HG03097 (cell line): Measurements from ENCODE around the gene LRRFIP2.
"Not testable (repeated sequence)": the region's sequence is repeated elsewhere in the genome, so short reads cannot be mapped to it uniquely, and the experiment has no call there.

Source experiments
- ATAC-seq: cut with Tn5 transposase; IDR thresholded peaks from one replicate; pipeline ENCODE4 v1.9.1; 2021; ENCODE audit not compliant: unreplicated experiment, low FRiP score

LRRFIP2 gene

DNA sequence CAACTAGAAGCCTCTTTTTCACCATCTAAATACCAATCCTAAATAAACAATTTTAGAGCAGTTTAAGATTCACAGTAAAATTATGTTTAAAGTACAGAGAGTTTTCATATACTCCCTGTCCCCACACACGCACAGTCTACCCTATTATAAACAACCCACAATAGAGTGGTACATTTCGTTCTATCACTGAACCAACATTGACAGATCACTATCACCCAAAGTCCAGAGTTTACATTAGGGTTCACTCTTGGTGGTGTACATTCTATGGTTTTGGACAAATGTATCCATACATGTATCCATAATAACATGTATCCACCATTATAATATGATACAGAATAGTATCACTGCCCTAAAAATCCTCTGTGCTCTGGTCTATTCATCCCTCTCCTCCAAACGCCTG is 92.1 kb downstream of the LRRFIP2 start:
- no peak for ATAC-seq

DNA sequence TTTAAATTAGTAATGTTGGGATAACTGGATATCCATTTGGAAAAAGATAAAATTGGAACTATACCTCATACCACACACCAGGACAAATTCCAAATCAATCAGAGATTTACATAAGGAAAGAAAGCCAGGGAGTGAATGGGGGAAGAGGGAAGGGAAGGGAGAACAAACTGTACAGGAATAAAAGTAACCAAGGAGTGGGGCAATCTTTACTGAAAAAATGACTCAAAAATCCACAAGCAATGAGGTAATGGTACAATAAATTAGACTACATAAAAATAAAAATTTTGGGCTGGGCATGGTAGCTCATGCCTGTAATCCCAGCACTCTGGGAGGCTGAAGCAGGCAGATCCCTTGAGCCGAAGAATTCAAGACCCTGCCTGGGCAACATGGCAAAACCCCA is 98.4 kb downstream of the LRRFIP2 start:
- ATAC-seq, result no peak

DNA sequence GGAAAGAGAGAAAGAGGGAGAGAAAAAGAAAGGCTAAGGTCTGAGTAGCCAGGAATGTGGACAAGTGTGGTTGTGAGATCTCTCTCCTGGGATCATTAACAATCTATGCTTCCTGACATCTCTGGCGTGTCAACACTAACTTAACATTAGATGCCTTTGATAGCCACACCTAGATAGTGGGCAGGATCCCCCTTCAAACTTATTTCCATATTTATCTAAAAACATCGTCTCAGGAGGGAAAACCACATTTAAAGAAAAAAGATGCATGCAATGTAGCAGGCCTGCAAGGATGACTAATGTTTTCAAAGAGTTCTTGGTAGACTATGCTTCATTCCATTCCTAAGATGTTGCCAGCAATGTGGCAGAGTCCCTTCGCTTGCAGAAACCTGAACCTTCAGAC is 100.2 kb downstream of the LRRFIP2 start:
- no peak for ATAC-seq

DNA sequence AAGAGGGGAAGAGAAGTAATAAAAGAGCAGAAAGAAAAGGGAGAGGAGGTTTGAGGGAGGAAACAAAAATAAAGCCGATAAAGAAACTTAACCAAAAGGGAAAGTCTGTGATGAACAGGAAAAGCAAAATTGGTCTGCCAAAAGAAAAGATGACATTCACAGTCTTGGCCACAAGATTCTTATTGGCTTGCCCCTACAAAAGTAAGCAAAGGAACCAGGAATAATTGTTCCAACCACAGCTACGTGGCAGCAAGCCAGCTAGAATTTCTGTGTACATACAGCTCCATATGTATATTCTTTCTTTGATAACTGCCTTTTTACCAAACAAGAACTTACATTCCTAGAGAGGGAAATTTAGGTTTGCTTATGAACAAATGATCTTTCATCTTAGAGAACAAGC is 101.5 kb downstream of the LRRFIP2 start:
- no peak for ATAC-seq

DNA sequence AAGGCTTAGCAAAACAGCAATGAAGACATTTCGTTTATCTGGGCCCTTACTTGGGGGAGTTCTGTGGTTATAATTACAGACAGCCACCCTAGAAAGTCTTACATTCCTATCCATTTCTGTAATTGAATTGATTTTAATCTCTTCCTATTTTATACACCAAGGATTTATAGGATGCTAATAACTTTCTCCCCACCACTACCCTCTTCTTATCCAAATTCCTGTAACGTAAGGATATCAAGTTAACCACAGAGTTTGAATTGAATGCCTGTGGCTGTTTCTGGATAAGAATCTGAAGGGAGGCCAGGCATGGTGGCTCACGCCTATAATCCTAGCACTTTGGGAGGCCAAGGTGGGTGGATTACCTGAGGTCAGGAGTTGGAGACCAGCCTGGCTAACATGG is 102.5 kb downstream of the LRRFIP2 start:
- no peak for ATAC-seq

DNA sequence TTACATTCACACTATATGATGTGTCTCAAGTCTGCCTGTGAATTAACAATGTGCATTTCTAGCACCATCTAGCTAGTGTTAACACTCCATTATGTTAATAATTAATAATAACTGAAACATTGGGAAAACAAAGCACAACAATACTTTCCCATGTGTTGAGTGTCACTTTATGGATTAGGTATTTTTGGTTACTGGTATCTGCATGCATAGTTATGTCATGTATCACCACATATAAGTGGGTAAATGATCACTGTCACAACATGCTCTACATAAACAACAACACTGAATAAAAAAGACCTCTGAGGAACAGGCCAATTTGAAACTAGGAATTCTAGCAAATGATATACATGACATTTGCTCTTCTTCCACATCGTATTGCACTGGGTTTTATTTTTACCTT is 106.4 kb downstream of the LRRFIP2 start:
- no peak for ATAC-seq

DNA sequence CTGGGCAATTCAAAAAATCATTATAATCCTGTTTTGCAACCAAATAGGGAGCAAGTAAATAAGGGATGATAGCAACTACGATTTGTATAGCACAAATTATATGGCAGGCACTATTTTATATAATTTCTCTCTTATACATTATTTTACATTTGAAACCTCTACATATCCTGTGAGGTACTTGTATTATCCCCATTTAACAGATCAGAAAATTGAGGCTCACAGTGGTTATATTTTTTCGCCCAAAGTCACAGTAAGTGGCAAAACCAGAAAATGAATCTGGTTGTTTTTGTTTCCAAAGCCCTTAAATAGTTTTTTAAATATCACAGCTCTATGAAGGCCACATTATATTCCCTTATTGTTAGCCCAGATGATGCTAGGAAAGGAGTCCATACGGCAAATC is 106.8 kb downstream of the LRRFIP2 start:
- no peak for ATAC-seq

DNA sequence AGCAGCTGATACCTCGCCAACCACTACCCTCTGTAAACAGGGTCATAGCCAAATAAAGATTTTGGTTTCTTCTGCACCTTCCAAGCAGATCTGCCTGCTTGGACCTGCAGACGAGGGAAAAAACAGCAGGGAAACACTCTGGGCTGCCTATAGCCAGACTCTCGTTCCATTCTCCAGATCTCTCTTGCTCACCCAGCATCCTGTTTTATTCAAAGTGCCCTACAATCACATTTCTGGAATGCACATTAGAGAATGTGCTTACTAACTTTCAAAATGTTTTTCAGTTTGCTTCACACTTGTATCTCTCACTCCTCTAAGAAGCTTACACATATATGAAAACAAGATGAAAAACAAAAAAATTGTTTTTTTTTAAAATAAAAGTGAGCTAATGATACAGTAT is 109.6 kb downstream of the LRRFIP2 start:
- no peak for ATAC-seq

DNA sequence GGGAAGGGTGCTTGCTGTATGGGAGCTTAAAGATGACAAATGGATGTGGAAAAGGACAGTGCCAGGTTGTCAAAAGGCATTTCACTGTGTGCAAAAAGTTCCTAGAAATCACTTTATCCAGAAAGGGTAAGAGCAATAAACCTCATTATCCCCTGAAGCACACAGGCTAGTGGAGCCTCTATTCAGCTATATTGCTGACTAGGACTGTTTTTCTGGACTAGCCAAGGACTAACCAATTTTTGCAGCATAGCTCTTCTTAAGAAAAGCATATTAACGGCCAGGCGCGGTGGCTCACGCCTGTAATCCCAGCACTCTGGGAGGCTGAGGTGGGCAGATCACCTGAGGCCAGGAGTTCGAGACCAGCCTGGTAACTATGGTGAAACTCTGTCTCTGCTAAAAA is 116.3 kb downstream of the LRRFIP2 start:
- no peak for ATAC-seq

DNA sequence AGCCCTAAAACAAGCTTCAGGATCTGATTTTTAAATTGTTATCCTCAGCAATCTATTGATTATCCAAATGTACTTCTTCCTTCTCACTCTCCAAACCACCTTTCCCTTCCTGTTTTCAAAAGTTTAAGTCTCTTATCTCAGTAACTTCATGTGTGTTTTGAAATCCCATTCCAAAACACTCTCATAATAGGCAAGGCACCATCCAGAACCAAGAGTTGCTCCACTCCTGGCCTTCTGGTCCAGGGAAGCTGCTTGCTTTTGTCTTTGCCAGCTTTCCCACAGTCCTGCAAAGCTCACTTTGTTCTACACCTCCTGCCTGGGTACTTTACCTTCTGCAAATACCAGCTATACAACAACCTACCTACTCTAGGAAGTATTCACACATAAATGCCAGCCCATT is 117.6 kb downstream of the LRRFIP2 start:
- no peak for ATAC-seq

DNA sequence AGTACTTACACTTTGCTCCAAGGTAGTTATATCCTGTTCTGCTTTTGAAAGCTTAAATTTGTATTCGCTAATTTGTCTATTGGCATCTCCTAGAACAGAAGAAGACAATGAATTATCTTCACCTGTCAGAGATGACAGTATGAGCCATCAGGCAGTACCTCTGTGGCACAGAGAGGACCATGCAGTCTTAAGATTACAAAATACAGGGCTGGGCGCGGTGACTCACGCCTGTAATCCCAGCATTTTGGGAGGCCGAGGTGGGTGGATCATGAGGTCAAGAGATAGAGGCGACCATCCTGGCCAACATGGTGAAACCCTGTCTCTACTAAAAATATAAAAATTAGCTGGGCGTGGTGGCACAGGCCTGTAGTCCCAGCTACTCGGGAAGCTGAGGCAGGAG is 119.3 kb downstream of the LRRFIP2 start:
- ATAC-seq, result not testable (repeated sequence)

DNA sequence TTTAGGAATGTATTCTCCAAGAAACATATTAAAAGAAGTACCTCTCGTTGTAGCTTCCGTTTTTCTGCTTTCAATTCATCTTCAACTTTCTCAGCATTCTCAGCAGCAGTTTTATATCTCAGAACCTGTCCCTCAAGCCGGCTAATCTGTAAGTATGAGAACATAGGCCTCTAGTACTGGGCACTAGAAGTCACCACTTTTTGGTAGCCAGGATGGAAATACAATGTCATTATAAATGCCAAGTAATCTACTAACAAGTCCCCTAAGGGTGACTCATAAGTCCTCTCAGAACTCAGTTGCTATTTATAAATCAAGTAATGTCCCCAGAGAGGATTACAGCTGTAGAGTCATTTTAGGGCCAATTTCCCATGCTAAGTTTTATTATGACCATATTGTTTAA is 120.0 kb downstream of the LRRFIP2 start:
- peak; percentile 64 for ATAC-seq

DNA sequence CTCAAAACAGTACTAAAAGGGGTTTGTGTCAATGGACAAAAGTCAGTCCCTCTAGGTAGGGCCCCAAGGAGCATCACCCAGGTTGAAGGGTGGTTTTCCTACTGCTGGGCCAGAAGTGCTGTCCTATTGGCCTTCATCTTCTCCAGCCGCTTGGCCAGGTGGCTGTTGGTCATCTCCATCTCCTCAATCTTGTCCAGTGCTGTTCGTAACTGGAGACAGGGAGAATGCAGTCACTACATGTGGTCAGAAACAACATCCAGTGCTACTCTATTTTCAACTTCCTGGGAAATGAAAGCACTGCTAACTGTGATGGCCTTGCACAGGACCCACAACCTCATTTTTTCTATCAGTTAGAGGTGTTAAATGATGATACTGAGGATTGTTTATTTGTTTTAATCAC is 120.6 kb downstream of the LRRFIP2 start:
- ATAC-seq, result no peak

DNA sequence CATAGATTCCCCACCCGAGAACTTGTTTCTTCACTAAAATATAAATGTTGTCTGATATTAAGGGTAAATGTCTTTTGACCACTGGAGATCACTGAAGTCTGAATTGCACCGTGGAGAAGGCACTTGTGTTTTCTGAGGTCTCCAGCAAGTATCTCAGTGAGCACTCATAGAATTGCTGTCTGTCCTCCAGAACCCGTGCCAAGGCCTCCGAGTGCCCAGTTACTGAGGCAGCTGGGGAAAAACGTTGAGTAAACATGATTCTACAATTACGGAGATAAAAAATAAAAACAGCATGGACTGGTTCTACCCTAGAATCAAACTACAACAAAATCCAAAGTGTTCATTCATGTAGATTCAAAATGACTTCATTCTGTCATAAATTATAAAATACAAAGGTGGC is 121.0 kb downstream of the LRRFIP2 start:
- ATAC-seq, result no peak

DNA sequence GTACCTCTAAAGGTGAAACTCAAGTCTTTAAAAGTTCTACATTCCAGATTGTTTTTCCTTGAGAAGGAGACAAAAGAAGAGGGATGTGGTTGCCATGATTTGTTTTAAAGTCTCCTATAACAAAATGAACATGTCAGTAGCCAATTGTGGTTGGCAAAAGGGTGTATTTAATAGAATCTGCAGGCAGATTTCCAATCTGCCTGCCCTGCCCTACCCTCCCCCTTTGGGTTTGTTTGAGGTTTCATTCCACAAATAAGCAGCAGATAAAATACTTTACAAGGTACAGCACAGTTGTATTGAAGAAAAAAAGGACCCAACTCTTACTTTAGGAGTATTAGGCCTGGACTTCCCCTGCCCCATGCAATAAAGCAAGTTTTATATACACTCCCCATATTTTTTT is 121.5 kb downstream of the LRRFIP2 start:
- no peak for ATAC-seq

DNA sequence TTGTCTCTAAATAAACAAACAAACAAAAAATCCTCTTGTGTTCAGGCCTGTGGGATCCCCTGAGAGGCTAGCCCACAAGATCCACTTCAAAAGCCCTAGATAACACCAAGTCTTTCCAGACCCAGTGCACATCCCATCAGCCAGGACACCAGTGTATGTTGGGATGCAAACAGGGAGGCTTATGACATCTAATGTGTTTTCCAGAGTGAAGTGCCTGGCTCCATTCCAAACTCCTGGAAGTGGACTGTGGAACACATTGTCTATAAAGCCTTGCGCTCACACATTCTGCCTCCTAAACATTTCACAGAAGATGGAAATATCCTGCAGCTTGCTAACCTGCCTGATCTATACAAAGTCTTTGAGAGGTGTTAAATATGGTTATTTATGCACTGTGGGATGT is 124.1 kb downstream of the LRRFIP2 start:
- no peak for ATAC-seq

DNA sequence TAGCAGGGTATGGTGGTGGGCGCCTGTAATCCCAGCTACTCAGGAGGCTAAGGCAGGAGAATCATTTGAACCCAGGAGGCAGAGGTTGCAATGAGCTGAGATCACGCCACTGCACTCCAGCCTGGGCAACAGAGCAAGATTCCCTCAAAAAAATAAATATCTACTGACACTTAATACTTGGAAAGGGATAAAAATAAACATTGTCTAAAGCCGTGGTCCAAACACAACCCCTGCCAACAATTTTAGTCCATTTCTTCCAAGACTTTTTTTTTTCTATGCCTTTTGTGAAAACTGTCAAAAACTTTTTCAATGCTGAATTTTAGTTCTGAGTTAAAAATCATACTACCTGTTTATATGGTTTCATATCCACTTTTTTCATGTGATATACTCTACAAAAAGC is 131.7 kb downstream of the LRRFIP2 start:
- not testable (repeated sequence) for ATAC-seq

DNA sequence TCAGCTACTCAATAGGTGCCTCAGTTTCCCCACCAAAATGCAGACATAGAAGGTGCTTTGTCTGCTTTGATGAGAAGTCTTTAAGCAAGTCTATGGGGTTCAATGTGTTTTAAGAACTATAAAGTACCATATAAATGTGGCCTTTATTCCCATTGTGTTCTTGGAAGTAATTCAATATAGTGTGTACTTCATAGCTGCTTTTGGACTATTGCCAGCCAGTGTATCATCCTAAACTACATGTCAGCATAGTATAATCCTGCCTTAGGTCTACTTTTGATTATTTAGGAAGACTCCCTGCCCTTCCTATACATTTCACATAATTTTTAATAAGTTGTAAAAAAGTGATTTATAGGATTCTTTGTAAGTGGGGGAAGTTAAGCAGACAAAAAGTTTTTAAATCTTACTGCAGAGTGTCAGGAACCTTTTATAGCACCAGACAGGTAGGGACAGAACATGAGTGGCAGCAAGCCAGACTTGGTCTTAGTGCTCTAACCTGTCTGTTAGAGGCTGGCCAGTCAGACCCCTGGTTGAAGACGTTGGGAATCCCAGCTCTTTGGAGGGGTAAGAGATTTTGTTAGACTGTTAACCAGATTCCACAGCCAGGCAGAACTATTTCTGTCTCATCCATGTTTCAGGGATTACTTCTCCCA is 132.7 kb downstream of the LRRFIP2 start:
- no peak for ATAC-seq

DNA sequence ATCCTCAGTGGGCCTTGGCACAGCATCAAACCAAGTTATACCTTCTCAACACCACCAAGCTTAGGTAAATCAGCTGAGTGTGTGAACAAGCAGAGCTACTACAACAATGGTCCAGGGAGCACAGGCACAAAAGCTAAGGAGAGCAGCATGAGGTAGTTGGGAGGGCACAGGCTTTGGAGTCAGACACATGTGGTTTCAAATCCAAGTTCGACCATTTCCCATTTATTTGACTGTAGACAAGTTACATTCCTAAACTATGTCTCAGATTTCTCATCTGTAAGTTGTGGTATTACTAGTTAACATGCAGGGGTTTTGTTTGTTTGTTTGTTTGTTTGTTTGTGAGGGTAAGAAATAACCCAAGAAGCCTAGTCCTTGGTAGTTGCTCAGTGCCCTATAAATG is 134.2 kb downstream of the LRRFIP2 start:
- no peak for ATAC-seq

DNA sequence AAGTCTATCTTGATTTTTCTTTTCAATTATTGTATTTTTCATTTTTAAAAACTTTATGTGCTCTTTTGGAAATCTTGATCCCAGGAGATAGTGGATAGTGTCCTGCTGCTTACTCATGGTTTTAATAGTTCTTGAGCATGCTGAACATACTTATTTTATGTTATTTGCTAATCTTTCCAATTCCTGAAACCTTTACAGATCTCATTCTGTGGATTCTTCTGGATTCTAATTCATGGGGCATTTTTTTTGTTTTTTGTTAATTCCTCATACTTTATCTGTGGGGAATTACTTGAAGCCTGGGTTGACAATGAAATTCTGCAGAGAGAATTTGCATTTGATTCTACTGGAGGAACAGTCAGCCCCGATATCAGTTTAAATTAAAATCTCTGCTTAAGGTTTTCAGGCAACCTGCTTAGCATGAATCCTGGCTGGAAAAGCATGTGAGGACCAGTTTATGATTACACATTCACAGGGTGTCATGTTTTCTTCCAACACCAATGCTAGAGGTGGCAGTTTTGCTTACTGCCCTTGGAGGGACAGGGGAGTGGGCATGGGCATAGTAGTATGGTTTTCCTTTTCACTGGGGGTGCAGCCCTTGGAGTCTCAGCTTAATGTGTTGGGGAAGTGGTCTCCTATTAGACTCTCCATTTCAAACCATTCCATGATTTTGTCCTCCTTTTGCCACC is 135.1 kb downstream of the LRRFIP2 start:
- ATAC-seq, result no peak

DNA sequence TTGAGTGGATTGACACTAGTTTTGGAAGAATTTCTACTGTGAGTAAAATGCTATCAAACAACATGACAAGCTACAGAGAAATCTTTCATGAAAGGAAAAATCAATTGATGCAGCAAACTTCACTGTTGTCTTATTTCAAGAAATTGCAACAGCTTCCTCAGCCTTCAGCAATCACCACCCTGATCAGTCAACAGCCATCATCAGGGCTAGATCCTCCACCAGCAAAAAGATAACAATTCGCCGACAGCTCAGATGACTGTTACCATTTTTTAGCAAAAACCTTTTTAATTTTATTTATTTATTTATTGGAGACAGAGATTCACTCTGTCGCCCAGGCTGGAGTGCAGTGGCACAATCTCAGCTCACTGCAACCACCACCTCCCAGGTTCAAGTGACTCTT is 137.0 kb downstream of the LRRFIP2 start:
- no peak for ATAC-seq

DNA sequence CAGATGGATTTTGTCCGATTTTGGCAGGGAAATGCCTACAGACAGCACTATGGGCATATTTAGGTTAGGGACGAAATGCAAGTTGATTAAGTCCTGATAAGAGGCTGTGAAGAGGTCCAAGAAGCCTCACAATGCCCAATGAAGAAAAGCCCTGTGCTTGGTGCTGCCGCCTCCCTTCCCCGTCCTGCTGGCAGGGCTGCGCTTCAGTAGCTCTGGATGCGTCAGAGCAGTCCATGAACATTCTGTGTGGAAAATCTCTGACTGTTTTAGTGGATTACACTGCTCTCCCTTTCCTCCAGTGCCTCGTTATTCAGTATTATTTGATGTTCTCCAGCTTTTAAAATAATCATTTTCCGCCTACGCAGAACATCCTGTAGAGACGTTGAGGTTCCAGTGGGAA is 141.4 kb downstream of the LRRFIP2 start:
- no peak for ATAC-seq
